ENCODE results near the gene POGK. TPM values are rescaled to one million over a fixed set of nuclear protein-coding genes. Genes with fewer than 3 reads are reported as not detected.
"Not testable (repeated sequence)": the region's sequence is repeated elsewhere in the genome, so short reads cannot be mapped to it uniquely, and the experiment has no call there.

Gene POGK, protein sequence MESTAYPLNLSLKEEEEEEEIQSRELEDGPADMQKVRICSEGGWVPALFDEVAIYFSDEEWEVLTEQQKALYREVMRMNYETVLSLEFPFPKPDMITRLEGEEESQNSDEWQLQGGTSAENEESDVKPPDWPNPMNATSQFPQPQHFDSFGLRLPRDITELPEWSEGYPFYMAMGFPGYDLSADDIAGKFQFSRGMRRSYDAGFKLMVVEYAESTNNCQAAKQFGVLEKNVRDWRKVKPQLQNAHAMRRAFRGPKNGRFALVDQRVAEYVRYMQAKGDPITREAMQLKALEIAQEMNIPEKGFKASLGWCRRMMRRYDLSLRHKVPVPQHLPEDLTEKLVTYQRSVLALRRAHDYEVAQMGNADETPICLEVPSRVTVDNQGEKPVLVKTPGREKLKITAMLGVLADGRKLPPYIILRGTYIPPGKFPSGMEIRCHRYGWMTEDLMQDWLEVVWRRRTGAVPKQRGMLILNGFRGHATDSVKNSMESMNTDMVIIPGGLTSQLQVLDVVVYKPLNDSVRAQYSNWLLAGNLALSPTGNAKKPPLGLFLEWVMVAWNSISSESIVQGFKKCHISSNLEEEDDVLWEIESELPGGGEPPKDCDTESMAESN
- total RNA-seq (2014; rRNA removed; shearing (Covaris generic)): 30.8 and 37.1 TPM in 2 replicates

DNA sequence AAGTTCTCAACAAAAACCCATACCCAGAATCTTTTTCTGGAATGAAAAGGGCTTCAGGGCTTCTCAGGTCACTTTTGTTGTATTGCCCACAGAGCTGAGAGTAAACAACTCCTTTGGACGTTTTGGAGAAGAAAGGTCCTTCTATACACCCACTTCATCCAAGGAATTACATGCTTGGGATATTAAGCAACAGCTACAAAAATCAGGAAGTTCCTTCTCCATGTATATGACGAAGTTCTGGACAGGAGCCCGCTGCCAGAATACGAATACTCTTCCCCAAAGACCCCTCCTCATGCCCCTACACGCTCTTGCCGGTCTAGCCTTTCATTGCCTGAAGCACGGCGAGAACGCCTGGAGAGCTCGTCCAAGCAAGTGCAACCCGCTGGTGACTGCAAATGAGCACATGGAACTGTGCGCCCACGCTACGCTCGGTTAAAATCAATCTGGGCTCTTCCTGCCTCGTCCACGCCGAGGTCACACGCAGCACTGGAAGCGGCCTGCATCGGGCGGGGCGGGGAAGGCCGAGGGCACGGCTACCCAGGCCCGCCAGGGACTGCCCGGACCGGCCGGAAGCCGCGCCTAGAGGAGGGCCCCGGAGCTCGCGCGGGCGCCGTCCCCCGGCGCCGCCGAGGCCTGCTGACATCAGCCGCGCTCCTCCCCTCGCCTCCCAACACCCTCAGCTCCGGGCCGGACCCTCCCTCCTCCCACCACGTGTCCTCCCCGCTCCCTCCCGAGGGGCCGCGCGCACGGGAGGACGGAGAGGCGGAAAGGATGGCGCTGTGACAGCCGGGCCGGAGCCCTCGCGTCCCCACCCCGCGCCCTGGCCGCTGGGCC is at the start of gene POGK:
Gene POGK, plus strand, starts transcription at position 710 of the 834 bp plus-strand sequence. CDS start 1,482 bp downstream, outside the sequence.
- peak; percentile 96 for DNase-seq (ENCODE audit: low read depth)

DNA sequence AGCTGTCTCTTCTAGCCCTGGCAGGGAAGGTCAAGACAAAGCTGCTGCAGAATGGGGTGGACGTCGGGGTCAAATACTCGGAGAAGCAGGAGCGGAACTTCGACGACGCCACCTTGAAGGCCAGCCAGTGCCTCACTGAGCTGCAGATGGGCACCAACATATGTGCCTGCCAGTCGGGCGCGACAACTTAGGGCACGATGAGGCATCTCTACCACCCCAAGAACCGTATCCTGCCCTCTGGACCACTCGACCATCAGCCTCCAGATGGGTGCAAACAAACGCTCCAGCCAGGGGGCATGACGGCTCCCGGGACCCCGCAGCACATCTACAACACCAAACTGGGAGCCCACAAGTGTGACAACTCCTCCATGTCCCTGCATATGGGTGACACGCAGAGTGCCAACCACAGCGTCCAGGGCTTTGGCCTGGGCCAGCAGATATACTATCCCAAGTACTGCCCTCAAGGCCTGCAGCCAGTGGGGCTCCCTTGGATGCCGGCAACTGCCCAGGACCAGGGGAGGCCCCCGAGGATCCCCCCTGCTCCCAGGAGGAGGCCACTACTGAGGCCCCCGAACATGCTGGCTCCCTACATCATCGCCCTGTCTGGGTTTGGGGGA is 42.5 kb upstream of the POGK start:
- DNase-seq (ENCODE audit: low read depth): no peak

DNA sequence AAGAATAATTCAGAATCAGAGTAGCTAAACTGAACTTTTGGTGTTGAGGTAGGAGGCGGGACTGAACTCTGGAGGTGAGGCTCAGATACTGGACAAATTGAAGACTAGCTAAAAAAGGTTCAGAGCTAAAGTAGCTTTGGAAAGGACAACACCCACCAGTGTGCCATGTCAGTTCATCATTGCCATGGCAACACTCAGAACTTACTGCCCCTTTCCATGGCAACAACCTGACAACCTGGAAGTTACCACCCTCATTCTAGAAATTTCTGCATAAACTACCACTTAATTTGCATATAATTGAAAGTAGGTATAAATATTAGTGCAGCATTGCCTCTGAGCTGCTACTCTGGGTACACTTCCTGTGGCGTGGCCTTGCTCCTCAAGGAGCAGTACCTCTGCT is 30.3 kb upstream of the POGK start:
- DNase-seq (ENCODE audit: low read depth): no peak

DNA sequence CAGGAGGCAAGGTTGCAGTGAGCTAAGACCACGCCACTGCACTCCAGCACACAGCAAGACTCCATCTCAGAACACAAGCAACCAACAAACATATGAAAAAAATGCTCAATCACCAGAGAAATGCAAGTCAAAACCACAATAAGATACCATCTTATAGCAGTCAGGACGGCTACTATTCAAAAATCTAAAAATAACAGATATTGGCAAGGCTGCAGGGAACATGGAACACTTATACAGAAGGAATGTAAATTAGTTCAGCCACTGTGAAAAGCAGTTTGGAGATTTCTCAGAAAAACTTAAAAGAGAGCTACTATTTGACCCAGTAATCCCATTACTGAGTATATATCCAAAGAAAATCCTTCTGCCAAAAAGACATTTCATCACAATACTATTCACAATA is 27.6 kb upstream of the POGK start:
- no peak for DNase-seq (ENCODE audit: low read depth)

DNA sequence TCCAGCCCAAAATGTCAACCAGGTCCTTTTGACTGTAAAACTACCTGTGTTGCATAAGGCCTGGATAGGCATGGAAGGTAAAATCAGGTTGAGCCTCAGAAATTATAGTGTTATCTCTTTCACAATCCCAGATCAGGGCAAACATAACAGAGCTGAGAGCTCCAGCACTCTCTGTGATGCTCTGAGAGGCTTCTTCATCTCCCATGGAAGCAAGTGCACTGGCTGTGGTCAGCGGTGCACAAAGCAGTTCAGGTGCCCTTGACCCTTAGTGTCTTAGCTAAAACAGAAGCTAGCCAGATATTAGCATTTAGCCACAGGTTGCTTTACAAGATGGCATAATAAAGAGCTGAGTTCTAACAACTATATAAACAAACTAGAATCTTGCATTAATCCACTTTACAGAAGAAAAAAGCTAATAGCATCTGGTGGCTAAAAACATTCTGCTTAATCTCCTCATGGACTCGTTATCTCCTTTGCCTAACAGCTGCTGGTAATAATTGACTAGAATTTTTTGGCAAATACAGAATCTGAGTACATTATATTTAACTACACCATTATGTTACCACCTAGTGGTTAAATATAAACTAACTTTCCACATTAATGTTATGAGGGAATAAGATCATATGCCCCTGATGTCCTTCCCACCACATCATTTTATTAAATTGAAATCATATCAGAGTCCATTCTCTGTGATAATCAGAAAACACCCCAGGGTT is 25.6 kb upstream of the POGK start:
- DNase-seq (ENCODE audit: low read depth): no peak

DNA sequence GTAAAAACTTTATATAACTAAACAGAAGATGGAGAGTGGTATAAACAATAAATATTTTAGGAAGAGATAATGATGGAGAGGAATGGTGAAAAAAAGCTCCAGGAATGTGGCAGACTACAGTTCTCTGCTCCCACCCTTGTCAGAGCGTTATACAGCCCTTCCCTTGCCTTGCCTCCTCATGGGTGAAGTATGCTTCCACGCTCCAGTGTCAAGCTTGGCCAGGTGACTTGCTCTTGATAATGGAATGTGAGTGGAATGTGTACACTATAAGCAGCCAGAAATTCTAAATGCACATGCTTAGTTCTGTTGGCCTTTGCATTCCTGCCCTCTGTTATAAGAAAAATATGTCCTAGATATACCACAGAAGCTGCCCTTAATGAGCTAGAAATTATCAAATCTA is 24.7 kb upstream of the POGK start:
- DNase-seq (ENCODE audit: low read depth): no peak

DNA sequence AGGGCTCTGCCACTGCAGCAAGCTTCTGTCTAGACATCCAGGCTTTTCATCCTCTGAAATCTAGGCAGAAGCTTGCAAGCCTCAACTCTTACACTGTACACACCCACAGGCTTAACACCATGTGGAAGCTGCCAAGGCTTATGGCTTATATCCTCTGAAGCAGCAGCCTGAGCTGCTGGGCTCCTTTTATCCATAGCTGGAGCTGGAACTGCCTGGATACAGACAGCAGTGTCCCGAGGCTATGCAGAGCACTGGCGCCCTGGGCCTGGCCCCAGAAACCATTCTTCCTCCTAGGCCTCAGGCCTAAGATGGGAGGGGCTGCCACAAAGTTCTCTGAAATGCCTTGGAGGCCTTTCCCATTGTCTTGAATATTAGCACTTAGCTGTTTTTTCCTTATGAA is 19.3 kb upstream of the POGK start:
- no peak for DNase-seq (ENCODE audit: low read depth)

DNA sequence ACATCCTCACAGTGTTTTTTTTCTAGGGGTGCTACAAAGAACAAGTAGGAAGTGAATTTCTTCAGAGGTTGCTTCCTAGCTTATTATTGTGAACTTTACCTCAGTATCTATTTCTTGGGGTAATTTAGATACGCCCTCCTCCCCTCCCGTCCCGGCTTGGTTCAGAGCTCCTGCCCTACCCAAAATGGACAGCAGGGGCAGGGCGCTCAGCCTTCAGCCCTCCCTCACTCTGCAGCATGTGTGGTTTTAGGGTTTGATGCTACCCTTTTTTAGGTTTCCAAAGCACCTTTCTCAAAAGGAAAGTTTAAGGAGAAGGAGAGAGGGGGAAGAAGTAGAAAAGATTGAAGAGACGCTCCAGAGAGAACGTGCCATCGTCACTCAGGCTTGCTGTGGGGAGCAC is 16.9 kb upstream of the POGK start:
- DNase-seq (ENCODE audit: low read depth): no peak

DNA sequence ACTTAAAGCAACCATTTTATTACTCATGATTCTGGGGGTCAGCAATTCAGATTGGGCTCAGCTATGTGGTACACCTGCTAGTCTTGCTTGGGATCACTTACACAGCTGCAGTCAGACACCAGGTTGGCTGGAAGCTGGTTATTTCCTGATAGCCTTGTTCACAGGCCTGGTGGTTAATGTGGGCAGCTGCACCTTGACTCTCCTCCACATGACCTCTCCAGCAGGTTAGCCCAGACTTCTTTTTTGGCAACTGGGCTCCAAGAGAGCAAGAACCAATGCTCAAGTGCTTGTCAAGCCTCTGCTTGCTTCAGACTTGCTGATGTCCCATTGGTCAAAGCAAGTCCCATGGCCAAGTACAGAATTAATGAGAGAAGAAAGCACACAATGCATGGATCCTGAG is 11.8 kb upstream of the POGK start:
- DNase-seq (ENCODE audit: low read depth): no peak

DNA sequence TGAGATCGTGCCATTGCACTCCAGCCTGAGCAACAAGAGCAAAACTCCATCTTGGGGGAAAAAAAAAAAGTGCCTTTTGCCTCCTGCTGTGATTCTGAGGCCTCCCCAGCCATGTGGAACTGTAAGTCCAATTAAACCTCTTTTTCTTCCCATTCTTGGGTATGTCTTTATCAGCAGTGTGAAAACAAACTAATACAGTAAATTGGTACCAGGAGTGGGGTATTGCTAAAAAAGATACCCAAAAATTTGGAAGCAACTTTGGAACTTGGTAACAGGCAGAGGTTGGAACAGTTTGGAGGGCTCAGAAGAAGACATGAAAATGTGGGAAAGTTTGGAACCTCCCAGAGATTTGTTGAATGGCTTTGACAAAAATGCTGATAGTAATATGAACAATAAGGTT is 9.5 kb upstream of the POGK start:
- not testable (repeated sequence) for DNase-seq (ENCODE audit: low read depth)

DNA sequence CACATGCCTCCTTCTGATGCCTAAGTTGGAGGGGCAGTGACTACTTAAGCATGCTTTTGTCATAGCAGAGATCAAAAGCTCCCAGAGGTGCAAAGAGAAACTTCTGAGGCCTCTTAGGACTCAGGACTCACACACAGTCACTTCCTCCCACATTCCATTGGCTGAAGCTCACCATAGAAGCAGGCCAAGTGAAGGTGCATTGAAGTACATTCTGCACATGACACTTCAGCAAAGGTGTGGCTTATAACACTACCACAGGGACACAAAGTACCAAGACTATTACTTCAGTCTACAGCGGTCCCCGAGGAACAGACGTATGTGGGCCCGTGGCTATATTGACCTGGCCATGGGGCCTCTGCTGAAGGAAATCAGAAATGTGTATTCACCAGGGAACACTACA is 2.5 kb upstream of the POGK start:
- peak; percentile 15 for DNase-seq (ENCODE audit: low read depth)

DNA sequence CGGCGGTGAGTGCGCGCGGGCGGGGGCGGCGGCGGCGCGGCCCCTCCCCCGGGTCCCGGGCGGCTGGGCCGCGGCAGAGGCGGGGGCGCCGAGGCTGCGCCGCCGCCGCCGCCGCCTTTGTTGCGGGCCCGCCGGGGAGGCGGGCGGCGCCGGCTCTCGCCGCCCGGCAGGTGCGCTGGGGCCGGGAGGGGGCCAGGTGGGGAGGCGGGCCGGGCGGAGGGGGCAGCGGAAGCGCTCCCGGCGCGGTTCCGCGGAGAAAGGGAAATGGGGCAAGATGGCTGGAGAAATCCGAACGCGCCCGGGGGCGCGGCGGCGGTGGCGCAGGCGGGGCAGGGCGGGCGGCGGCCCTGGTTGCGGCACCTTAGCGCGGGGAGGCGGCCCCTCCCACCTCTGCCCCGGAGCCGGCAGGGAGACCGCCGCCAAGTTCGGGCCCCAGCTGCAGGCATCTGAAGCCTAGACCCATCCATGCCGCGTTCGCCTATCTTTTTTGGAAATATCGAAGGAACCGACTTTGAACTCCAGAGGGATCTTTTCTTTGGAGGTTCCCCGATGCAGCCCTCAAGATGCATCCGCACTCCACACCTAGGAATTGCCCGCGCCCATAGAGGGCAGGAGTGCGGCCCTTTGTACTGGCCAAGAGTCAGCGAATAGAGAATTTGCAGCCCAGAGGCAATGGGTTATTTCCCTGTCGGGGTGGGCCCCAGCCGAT is 479 bp downstream of the POGK start:
- peak; percentile 61 for DNase-seq (ENCODE audit: low read depth)

DNA sequence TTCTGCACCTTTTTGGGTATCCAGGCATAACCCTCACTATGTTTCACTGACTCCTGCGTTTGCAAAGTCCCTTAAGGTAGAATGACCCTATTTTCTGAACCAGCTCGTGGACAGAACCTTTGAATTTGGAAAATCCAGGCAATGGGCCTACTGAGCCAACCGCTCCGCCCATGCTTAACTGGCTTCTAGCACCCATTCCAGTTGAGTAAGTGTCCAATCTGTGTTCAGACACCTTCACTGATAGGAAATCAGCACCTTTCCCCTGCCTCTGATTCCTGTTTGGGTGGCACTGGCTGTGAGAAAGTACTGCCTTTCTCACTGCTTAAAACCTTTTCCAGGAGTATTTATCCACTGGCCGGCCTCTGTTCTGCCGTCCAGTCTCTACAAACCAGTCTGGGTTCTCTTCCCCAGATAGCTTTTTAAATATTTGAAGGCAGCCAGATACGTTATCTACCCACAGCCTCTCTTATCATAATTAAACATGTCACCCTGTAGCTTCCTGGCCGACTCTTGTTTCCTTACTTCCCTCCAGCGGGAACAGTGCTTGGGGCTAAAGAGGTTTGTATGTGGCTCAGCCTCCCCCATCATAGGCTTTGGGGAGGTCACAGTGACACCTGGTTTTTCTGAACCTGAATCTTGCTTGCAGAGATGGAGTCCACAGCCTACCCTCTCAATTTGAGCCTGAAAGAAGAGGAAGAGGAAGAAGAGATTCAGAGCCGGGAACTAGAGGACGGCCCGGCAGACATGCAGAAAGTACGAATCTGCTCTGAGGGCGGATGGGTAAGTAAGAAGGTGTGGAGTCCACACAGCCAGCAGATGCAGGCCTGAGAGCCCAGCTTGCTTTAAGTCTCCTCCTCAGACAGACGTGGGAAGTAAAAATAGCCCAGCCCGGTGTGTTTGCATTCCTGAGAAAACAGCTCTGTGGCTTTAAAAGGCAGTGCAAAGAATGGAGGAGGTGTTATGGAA is 1.3 kb downstream of the POGK start:
- no peak for DNase-seq (ENCODE audit: low read depth)

DNA sequence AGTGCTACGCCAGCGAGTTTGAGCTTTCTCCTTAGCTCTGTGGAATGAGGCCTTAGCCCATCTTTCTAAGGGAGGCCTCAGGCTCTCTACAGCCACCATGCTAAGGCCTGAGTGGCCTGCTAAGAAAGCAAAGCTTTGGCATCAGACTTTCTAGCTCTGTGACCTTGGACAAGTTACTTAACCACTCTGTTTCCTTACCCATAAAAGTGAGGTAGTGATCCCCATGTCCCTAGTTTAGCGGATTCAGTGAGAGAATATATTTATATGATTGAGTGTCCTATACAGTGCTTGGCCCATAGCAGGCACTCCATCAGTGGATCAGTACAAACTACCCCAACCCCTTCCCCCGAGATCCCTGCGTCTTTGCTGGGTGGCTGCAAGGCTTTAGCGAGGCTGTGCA is 4.0 kb downstream of the POGK start:
- no peak for DNase-seq (ENCODE audit: low read depth)

DNA sequence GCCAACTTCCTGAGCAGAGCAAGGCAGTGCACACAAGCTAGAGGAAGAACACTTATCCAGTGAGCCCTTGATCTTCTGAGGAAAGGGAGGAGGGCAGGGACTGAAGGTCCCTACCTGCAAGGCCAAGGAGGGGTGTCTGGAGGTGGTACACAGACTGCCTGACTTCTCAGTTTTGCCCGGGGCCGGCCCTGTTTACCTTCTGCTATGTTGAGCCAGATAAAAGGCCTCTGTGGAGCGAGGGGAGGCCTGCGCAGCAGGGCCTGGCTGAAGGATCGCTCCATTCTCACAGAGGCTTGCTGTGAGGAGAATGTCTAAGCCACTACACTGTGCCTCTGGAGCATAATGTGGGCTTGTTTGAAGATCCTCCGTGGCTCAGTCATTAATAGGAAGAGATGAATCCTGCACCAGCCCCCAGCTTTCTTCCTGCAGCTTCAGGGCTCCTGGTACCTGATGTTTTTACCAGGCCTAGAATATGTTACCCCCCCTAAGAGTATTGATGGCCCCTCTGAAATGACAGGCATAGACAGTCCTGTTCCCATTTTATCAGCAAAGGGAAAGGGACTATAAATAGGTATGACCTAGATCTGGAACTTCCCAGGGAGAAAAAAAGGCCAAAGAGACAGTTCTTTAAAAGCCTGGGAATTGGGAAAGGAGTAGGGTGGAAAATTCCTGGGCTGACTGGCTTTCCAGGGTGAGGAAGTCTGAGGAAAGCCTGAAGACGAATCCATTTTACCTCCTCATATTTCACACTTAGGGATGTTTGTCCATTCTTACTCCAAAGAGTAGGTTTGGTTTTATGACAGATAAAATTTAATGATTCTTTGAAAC is 4.7 kb downstream of the POGK start:
- no peak for DNase-seq (ENCODE audit: low read depth)

DNA sequence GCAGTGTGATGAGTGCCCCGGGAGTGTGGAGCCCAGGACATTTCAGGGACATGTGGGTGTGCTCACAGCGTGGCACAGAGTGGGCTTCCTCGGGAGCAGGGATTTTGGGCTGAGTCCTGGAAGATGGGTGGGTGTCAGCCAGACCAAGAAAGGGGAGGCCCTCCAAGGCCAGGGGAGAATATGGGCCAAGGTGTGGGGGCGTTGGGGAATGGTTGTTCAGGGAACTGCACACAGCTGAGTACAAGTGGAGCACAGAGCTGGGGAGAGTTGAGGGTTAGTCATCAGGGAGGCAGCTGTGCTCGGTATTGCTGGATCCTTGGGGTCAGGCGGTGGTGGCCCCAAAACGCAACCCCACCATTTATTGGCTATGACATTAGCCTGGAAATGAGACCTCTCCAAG is 5.5 kb downstream of the POGK start:
- no peak for DNase-seq (ENCODE audit: low read depth)

DNA sequence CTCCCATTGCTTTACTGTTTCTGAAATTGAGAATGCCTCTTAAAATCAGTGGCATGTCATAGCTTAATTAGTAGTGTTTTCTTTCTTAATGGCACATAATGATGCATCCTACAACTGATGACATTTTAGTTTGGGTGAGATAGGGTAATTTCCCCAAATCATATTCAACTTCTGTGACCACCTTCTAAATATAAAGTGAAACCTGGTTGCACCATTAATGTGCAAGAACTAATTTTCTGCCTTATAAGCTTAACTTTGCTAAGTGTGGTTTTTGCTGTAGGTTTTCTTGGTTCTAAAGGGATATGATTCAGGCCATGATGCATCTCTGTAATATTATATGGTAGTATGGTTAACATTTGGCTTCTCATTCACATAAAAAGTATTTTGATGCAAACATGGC is 8.9 kb downstream of the POGK start:
- DNase-seq (ENCODE audit: low read depth): no peak

DNA sequence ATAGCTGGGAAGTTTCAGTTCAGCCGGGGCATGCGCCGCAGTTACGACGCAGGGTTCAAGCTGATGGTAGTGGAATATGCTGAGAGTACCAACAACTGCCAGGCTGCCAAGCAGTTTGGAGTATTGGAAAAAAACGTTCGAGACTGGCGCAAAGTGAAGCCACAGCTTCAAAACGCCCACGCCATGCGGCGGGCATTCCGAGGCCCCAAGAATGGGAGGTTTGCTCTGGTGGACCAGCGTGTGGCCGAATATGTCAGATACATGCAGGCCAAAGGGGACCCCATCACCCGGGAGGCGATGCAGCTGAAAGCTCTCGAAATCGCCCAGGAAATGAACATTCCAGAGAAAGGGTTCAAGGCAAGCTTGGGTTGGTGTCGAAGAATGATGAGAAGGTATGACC is 9.9 kb downstream of the POGK start:
- no peak for DNase-seq (ENCODE audit: low read depth)

DNA sequence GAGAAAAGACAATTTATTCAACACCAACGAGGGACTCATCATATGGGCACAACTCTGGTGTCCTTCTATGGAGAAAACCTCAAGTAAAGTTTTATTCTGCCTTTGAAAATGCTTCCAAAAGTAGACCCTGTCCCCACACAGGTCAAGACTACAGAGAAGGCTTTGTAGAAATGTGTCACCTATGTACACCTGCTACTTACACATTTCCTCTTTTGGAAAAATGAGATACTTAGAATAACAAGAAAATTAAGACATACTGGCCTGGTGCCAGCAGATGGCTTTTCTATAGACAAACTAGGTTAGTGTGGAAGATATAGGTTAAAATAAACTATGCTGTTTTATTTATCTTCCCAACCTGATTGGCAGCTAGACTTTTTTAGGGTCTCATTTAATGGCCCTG is 13.6 kb downstream of the POGK start:
- DNase-seq (ENCODE audit: low read depth): no peak
